Prostate gland (tissue), 2 donors: Measurements from ENCODE around the gene FANK1. TPM values are rescaled to one million over a fixed set of nuclear protein-coding genes. Genes with fewer than 3 reads are reported as not detected.

Experiments
- DNase-seq: peaks from one replicate; pipeline ENCODE4 v3.0.0-alpha.2; 2019; ENCODE audit warnings: low spot score
- H3K27ac ChIP-seq, 2 donors: fragments of 200-600 bp; sonication (generic); 2 replicates each; pipeline ENCODE4 v1.5.1; 2017 to 2019
- H3K27me3 ChIP-seq: fragments of 200-600 bp; sonication (generic); replicated peaks from 2 replicates; pipeline ENCODE4 v1.5.1; 2019; ENCODE audit not compliant: insufficient read depth
- H3K36me3 ChIP-seq, 2 donors: fragments of 200-600 bp; sonication (generic); 1 replicate in 1 of 2; 2 replicates in 1 of 2; pipeline versions ENCODE4 v1.5.1 to v1.8.1; 2017 to 2019
- H3K4me1 ChIP-seq: fragments of 200-600 bp; sonication (generic); replicated peaks from 2 replicates; pipeline ENCODE4 v1.5.1; 2019
- H3K4me3 ChIP-seq, 2 donors: fragments of 200-600 bp; sonication (generic); 2 replicates each; pipeline ENCODE4 v1.5.1; 2017 to 2019
- H3K9me3 ChIP-seq: fragments of 200-600 bp; sonication (generic); 2 replicates; pipeline ENCODE4 v1.5.1; 2017
- POLR2A ChIP-seq: fragments of 450-650 bp; IDR thresholded peaks from one replicate; pipeline ENCODE4 v1.6.1; 2016; ENCODE audit warnings: antibody characterized with exemption, mild to moderate bottlenecking
- POLR2AphosphoS5 ChIP-seq: sonication (generic); formaldehyde crosslinking; IDR thresholded peaks from one replicate; pipeline ENCODE4 v1.6.1; 2017; ENCODE audit warnings: antibody characterized with exemption
- WGBS: methylation state at CpG from one replicate; pipeline ENCODE4 v1.1.5; 2018; 5-methylcytosine and 5-hydroxymethylcytosine counted together
- intact Hi-C: fragments of 100-400 bp; cut with DNase I; formaldehyde crosslinking; loops from one replicate; pipeline ENCODE4 v1.14.2; 2022
- total RNA-seq, 2 donors: library from RNA; depleted of rRNA; stranded (reverse); fragments of >200 nt; gene quantifications; one replicate each; pipeline ENCODE4 v1.1.0, GENCODE V29; 2016
- TF ChIP-seq, protein P1 (sequence below), 4 experiments: fragments of 200-600 bp in 2 of 4; fragments of 450-650 bp in 2 of 4; sonication (generic) in 2 of 4; IDR thresholded peaks; 1 replicate in 3 of 4; 2 replicates in 1 of 4; pipeline ENCODE4 v1.5.1; 2016 to 2019; ENCODE audit warnings: antibody characterized with exemption in 4 of 4, mild to moderate bottlenecking in 2 of 4, moderate library complexity in 2 of 4

Gene FANK1
- total RNA-seq, 2 donors from 2014 or later, result 2.6 to 7.9 TPM

DNA sequence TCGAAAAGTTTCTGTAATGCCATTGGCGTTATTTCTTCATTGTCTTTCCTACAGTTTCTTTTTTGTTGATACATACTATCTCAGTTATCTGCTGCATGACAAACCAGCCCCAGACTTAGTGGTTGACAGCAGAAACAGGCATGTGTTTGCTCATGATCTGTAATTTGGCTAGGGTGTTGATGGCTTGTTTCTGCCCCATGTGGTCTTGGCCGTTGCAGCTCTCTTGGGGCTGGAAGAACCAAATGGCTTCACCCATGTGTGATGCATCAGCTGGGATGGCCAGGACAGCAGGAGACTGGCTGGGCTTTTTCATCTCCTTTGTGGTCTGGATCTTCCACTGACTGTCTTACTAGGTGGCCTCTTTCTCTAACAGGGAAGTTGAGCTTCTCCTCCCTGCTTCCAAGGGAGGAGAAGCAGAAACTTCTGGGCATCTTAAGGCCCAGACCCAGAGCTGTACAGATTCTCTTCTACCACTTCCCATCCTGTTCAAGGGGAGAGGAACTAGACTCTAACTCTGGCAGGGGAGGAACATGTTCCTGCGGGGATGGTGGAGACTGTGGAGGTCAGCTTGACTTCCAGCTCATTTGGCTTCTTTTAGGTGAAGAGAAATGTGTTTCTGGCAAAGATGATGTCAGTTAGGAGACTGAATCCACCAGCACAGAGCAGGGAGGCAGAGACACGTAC, 89.3 kb downstream of the FANK1 start:
- no peak for DNase-seq
- TF ChIP-seq, protein P1, sequence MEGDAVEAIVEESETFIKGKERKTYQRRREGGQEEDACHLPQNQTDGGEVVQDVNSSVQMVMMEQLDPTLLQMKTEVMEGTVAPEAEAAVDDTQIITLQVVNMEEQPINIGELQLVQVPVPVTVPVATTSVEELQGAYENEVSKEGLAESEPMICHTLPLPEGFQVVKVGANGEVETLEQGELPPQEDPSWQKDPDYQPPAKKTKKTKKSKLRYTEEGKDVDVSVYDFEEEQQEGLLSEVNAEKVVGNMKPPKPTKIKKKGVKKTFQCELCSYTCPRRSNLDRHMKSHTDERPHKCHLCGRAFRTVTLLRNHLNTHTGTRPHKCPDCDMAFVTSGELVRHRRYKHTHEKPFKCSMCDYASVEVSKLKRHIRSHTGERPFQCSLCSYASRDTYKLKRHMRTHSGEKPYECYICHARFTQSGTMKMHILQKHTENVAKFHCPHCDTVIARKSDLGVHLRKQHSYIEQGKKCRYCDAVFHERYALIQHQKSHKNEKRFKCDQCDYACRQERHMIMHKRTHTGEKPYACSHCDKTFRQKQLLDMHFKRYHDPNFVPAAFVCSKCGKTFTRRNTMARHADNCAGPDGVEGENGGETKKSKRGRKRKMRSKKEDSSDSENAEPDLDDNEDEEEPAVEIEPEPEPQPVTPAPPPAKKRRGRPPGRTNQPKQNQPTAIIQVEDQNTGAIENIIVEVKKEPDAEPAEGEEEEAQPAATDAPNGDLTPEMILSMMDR (IDR thresholded peaks at IDR 0.05), result no peak
- TF ChIP-seq POLR2A, result no peak
- TF ChIP-seq POLR2AphosphoS5, result no peak
- Histone ChIP-seq H3K4me3 (no peak overlapping the region), H3K27ac (no peak overlapping the region), H3K36me3 (no peaks in the 10 kb centered on the region), H3K4me1 (no peaks in the 10 kb centered on the region), H3K27me3 (no peaks in the 10 kb centered on the region), H3K9me3 (no peaks in the 10 kb centered on the region)
- intact Hi-C loops, result no loop called here
- 89% methylated on average over 5 of the region's 5 CpGs for WGBS

DNA sequence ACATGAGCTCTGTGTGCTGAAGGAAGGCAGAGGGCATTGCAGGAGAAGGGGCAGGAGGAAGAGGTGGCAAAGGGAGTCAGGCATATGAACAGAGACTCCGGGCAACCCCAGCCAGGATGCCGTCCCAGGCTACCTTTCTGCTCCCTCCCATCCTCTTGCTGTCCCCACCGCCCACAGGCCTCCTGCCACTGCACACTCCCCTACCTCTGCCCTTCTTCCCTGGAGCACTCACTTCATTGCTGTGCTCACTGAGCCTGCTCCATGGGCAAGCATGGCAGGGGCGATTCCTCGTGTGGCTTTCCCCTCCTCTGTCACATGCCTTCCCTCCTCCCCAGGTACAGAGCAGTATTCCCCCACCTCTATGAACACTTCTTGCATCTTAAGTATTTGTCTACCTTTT, 93.4 kb downstream of the FANK1 start:
- Histone ChIP-seq H3K4me3 (no peak overlapping the region), H3K36me3 (no peaks in the 10 kb centered on the region), H3K9me3 (no peaks in the 10 kb centered on the region), H3K4me1 (no peaks in the 10 kb centered on the region), H3K27me3 (no peaks in the 10 kb centered on the region), H3K27ac (no peak overlapping the region)
- no peak for DNase-seq
- no peak for TF ChIP-seq POLR2AphosphoS5
- intact Hi-C loops, result no loop called here
- WGBS, result 96% methylated on average over 5 of the region's 5 CpGs

DNA sequence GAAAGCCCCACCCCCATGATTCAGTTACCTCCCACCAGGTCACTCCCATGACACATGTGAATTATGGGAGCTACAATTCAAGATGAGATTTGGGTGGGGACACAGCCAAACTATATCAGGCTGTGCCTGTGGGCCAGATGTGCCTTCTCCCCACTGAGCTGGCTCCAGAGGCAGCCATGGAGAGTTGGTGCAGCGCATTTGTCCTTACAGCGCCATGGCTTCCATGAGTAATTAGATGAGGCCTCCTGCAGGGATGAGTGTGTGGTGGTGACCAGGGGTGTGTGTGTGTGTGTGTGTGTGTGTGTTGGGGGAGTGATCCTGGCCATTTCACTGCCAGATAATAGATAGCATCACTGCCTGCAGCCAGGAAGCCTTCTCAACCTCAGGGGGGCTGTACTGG, 94.6 kb downstream of the FANK1 start:
- H3K4me1 ChIP-seq, result no peaks in the 10 kb centered on the region
- no peaks in the 10 kb centered on the region for H3K9me3 ChIP-seq
- H3K4me3 ChIP-seq, result no peak overlapping the region
- DNase-seq, result no peak
- H3K36me3 ChIP-seq, result no peaks in the 10 kb centered on the region
- intact Hi-C loops, result no loop called here
- no peaks in the 10 kb centered on the region for H3K27me3 ChIP-seq
- TF ChIP-seq POLR2AphosphoS5 (no peak), POLR2A (no peak)
- TF ChIP-seq, protein P1 (IDR thresholded peaks at IDR 0.05), result no peak
- no peak overlapping the region for H3K27ac ChIP-seq
- WGBS, result 95% methylated on average over 2 of the region's 2 CpGs

DNA sequence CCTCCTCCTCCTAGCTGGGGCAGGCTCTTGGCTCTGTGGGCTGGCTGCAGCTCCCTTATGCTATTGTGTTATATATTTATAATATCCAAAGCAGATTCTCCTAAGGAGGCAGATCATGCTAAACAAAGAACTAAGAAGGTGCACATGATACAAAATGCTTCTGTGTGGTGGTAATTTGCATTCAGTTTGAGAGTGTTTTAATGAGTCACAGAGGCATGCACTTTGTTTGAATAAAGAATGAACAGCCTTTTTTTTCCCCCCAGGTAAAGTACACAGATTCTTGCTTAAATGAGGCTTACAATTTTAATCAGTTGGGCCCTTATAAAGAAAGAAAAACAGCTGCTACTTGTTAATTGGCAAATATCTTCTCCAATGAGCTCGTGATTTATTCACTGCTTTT, 95.0 kb downstream of the FANK1 start:
- Histone ChIP-seq H3K27me3 (no peaks in the 10 kb centered on the region), H3K4me3 (no peak overlapping the region), H3K27ac (no peak overlapping the region), H3K4me1 (no peaks in the 10 kb centered on the region), H3K36me3 (no peaks in the 10 kb centered on the region), H3K9me3 (no peaks in the 10 kb centered on the region)
- DNase-seq, result no peak
- WGBS, result 46% methylated on average over 1 of the region's 1 CpG
- intact Hi-C loops, result no loop called here
- TF ChIP-seq POLR2AphosphoS5 (no peak), POLR2A (no peak)
- TF ChIP-seq, protein P1 (IDR thresholded peaks at IDR 0.05), result no peak

DNA sequence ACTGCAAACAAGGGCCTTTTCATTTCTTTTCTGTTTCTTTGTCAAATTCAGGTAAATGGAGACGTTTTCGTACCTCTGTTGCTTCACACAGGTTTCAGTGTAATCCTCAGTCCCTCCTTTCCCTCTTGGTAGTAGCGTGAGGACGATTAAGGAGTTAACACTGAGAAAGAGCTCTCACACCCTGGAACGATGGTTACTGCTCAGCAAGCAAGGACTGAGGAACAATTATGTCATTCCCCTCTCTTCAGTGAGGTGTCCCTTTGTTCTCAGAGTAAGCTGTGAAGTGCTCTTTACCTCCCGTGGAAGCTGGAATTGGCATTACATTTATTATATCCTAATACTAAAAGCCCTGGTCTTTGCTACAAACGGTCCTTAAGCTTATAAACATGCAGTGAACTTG, 95.9 kb downstream of the FANK1 start:
- Histone ChIP-seq H3K9me3 (no peaks in the 10 kb centered on the region), H3K27me3 (no peaks in the 10 kb centered on the region), H3K4me3 (no peak overlapping the region), H3K4me1 (no peaks in the 10 kb centered on the region), H3K36me3 (no peaks in the 10 kb centered on the region), H3K27ac (no peak overlapping the region)
- intact Hi-C loops, result no loop called here
- WGBS, result 76% methylated on average over 7 of the region's 7 CpGs
- TF ChIP-seq POLR2AphosphoS5, result no peak
- TF ChIP-seq POLR2A, result no peak
- TF ChIP-seq, protein P1 (IDR thresholded peaks at IDR 0.05), result no peak
- DNase-seq, result no peak
